Spleen (tissue), 7 donors: ENCODE results near the gene ST3GAL3.

Experiments
- CTCF ChIP-seq, 11 experiments: fragments of 200-600 bp in 7 of 11; fragments of 450-650 bp in 4 of 11; sonication (generic) in 4 of 11; IDR thresholded peaks in 8 of 11; conservative IDR thresholded peaks in 3 of 11; 1 replicate in 7 of 11; 2 replicates in 4 of 11; pipeline versions ENCODE4 v1.4.0 to v1.8.0; 2016 to 2021; ENCODE audit warnings: antibody characterized with exemption in 11 of 11, inconsistent platforms in 4 of 11, mild to moderate bottlenecking in 1 of 11
- POLR2A ChIP-seq, 3 donors: fragments of 450-650 bp; IDR thresholded peaks; one replicate each; pipeline ENCODE4 v1.5.1; 2017; ENCODE audit warnings: antibody characterized with exemption in 3 of 3, mild to moderate bottlenecking in 1 of 3
- POLR2AphosphoS5 ChIP-seq, 3 donors: sonication (generic); formaldehyde crosslinking; IDR thresholded peaks; one replicate each; pipeline ENCODE4 v1.5.1; 2017; ENCODE audit warnings: antibody characterized with exemption in 3 of 3
- donor health status: DM: no; HTN: no; CAD: no; lungs with moderate emphysema.
- donor health status: DM: no; HTN: no; CAD: no.
- donor health status: DM: no; HTN: no; CAD: no.

GRCh38 chr1:43961692-43962091 lies 254.4 kb downstream of the ST3GAL3 start:
- TF ChIP-seq CTCF (IDR thresholded peaks at IDR 0.05 in 8 of 11, conservative IDR thresholded peaks at IDR 0.05 in 3 of 11): no peak
- no peak for TF ChIP-seq POLR2A (IDR thresholded peaks at IDR 0.05)
- no peak for TF ChIP-seq POLR2AphosphoS5 (IDR thresholded peaks at IDR 0.05)
